BLaER1 (cell line): ENCODE measurements around the gene ADAD2.

ENCODE experiments used
- H3K27ac ChIP-seq: shearing (Covaris generic); formaldehyde crosslinking; 2 replicates; pipeline ENCODE4 v1.8.1; 2022
- H3K27me3 ChIP-seq: shearing (Covaris generic); formaldehyde crosslinking; 2 replicates; pipeline ENCODE4 v1.8.1; 2022
- H3K36me3 ChIP-seq: shearing (Covaris generic); formaldehyde crosslinking; 2 replicates; pipeline ENCODE4 v1.8.1; 2022
- H3K4me1 ChIP-seq: shearing (Covaris generic); formaldehyde crosslinking; 2 replicates; pipeline ENCODE4 v1.8.1; 2022
- H3K4me2 ChIP-seq: shearing (Covaris generic); formaldehyde crosslinking; 2 replicates; pipeline ENCODE4 v1.8.1; 2022
- H3K4me3 ChIP-seq: shearing (Covaris generic); formaldehyde crosslinking; 2 replicates; pipeline ENCODE4 v1.8.1; 2022
- H3K9ac ChIP-seq: shearing (Covaris generic); formaldehyde crosslinking; 2 replicates; pipeline ENCODE4 v1.8.1; 2022
- H3K9me3 ChIP-seq: shearing (Covaris generic); formaldehyde crosslinking; 2 replicates; pipeline ENCODE4 v1.8.1; 2022
- H4K20me1 ChIP-seq: shearing (Covaris generic); formaldehyde crosslinking; 2 replicates; pipeline ENCODE4 v1.8.1; 2022
- Cebpa-rat ChIP-seq: shearing (Covaris generic); IDR thresholded peaks from 2 replicates; pipeline ENCODE4 v1.8.1; 2022

ADAD2 gene

DNA sequence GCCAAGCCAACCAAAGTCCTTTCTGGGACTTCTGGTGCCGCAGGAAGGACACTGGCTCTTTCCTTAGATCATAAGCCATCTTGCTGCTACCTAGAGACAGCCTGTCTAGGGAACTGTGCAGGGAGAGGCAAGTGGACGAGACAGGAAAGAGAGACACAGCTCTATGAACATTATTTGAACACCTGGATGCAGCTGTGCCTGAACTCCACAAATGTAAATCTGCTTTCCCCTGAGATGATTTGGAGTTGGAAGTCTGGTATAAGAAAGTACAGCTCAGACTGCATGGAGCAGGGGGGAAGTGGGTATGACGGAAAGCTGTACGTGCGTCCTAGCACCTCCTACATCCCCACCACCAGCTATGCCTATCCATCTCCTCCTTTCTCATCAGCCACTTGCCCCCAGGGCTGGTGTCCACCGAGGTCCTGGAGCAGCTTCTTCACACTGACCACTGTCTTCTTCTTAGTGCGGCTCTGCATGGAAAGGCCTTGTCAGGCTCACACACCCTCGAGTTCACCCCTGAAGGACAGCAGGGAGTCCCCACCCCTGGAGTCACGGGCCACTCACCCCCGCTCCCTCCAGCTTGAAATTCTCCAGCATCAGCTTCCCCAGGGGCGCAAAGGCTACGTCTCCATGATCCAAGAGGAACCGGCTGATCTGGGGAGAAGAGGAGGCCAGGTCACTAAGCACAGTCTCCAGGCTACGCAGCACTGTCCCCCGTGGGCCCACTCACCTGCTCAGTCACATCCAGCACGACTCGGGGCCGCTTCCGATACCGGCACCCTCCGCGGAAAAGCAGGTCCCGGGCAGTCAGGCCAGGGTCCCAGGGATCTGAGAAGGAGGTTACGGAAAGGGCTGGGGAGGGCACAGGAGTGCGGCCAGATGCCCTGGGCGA lies 8.0 kb upstream of the ADAD2 start:
- Histone ChIP-seq H3K9me3 (no peaks in the 10 kb centered on the region), H3K4me1 (peaks cover 18% of the 10 kb centered on the region), H3K9ac (no peak overlapping the region), H4K20me1 (peaks cover 53% of the 10 kb centered on the region), H3K36me3 (peaks cover 77% of the 10 kb centered on the region), H3K4me3 (no peak overlapping the region), H3K4me2 (no peak overlapping the region), H3K27me3 (no peaks in the 10 kb centered on the region), H3K27ac (no peak overlapping the region)
- TF ChIP-seq Cebpa-rat, result no peak

DNA sequence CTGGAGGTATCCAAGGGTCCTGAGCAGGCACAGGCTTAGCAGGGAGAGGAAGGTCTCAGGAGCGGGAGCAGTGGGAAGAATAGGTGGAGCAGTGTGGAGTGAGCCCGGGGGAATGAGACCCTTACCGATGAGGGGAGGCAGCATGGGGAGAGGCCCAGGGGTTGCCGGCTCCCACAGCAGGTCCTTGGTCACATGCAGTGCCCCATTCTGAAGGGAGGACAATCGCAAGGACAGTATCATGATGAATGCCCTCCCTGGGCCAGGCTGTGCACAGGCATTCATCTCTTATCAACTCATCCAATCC lies 7.4 kb upstream of the ADAD2 start:
- Histone ChIP-seq H3K27me3 (no peaks in the 10 kb centered on the region), H3K27ac (no peak overlapping the region), H3K4me1 (peaks cover 18% of the 10 kb centered on the region), H3K9me3 (no peaks in the 10 kb centered on the region), H4K20me1 (peaks cover 47% of the 10 kb centered on the region), H3K36me3 (peaks cover 71% of the 10 kb centered on the region), H3K4me2 (no peak overlapping the region), H3K4me3 (no peak overlapping the region), H3K9ac (no peak overlapping the region)
- no peak for TF ChIP-seq Cebpa-rat

DNA sequence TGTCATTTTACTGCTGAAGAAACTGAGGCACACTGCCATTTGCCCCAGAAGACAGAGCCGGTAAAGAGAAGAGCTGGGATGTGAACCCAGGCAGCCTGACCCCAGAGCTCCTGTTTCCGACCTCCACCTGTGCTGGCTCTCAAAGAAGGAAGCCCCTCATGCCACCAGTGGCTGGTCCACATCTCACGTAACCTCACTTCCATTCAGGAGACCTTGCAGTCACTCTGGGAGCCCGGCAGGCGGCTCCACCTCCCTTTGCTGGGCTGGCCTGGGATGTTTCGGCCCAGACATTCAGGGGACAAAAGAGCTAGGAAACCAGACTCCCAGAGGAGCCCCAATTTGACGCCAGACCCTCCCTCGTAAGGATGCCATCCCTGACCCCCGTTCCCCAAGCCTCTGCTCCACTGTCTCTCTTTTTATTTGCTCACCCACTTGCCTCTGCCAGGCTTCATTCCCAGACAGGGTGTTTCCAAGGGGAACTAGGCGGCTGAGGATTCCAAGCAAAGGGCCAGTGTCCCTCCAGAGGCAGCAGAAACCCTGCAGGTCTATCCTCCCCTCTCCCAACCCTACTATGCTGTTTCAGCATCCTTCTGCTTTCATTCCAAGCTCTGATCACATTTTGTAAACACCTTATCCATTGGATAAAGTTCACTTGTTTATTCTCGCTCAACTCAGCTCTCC lies 6.9 kb upstream of the ADAD2 start:
- Histone ChIP-seq H3K27ac (no peak overlapping the region), H3K9ac (no peak overlapping the region), H3K4me3 (no peak overlapping the region), H4K20me1 (peaks cover 47% of the 10 kb centered on the region), H3K4me2 (no peak overlapping the region), H3K36me3 (peaks cover 65% of the 10 kb centered on the region), H3K4me1 (peaks cover 18% of the 10 kb centered on the region), H3K27me3 (no peaks in the 10 kb centered on the region), H3K9me3 (no peaks in the 10 kb centered on the region)
- no peak for TF ChIP-seq Cebpa-rat

DNA sequence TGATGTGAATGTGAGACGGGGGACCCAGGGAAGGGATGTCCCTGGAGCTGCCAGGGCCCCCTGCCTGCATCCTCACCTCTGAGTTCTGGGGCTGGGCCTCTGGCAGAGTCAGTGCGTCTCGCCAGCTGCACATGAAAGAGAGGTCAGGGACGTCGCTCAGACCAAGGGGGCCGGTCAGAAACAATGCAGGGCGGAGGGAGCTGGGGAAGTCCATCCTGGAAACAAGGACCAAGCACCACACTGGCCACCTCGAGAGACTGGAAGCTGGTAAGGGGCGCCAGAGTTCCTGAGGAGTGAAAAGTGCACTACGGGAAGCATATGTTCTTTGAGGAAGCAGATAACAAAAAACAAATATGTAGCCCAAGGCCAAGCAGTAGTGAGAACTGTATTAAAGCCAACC lies 6.2 kb upstream of the ADAD2 start:
- H3K36me3 ChIP-seq, result peaks cover 58% of the 10 kb centered on the region
- TF ChIP-seq Cebpa-rat, result no peak
- H3K27ac ChIP-seq, result no peak overlapping the region
- H3K4me3 ChIP-seq, result no peak overlapping the region
- H4K20me1 ChIP-seq, result peaks cover 47% of the 10 kb centered on the region
- peaks cover 18% of the 10 kb centered on the region for H3K4me1 ChIP-seq
- no peaks in the 10 kb centered on the region for H3K9me3 ChIP-seq
- H3K9ac ChIP-seq, result 0 out of 2 replicates have a peak overlapping the region, but pooled peaks have one; percentile 6
- no peak overlapping the region for H3K4me2 ChIP-seq
- H3K27me3 ChIP-seq, result no peaks in the 10 kb centered on the region

DNA sequence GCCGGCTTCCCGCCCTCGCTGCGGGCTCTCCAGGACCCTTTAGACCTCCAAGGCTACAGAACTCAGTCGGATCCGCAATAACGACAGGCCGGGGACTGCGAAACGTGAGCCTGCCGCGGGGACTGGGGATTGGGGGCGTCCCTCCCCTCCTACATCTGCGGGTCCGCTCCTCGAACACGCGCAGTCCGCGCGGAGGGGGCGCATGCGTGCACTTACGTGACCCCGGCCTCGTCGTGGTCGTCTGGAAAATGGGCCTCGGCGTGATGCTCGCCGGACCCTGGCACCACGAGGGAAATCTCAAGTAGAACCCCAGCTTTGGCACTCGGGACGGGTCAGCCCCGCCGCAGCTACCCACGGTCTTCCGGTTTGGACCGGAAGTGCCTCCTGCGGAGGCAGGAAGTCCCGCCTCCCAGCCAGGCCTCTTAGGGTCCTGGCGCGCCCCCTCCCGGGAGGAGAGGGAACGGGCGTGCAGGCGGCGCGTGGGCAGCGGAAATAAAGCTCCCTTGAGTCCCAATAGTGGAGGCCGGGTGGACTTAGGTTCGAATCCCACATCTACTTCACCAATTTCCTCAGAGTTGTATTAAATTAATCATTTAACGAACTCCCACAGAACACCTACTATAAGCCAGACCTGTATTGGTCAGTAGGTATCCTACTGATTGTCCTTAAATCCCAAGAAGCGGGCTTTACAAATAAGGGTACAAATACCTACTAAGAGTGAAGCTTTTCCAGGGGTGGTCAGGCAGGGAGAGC lies 4.1 kb upstream of the ADAD2 start, which contains the start of gene TAF1C:
TSS of gene TAF1C (minus strand) at position 373 of the 753 bp plus-strand sequence. CDS start 2,069 bp downstream, outside the sequence.
- peak within 1 kb of the TSS; percentile 96 for H3K4me2 ChIP-seq
- peaks cover 37% of the 10 kb centered on the region for H3K36me3 ChIP-seq
- H3K4me3 ChIP-seq, result peak within 1 kb of the TSS; percentile 99
- peaks cover 42% of the 10 kb centered on the region for H4K20me1 ChIP-seq
- H3K9ac ChIP-seq, result peak within 1 kb of the TSS; percentile 96
- no peaks in the 10 kb centered on the region for H3K9me3 ChIP-seq
- peaks cover 18% of the 10 kb centered on the region for H3K4me1 ChIP-seq
- no peak for TF ChIP-seq Cebpa-rat
- H3K27me3 ChIP-seq, result no peaks in the 10 kb centered on the region
- H3K27ac ChIP-seq, result peak within 1 kb of the TSS; percentile 89

DNA sequence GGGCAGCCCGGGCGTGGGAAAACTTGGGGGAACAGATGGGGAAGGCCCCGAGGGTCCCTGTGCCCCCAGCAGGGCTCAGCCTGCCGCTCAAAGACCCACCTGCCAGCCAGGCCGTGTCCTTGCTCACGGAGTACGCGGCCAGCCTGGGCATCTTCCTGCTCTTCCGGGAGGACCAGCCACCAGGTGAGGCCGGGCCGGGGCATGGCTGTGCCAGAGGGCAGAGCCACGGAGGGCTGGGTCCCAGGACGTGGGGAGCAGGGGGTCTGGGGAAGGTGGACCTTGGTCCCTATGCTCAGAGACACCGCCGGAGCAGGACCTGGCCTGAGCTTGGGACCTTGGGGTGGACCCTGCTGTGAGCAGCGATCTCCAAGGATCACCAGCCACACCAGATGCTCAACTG lies 509 bp downstream of the ADAD2 start:
- Histone ChIP-seq H3K27ac (no peak overlapping the region), H3K27me3 (no peaks in the 10 kb centered on the region), H3K9ac (no peak overlapping the region), H4K20me1 (no peaks in the 10 kb centered on the region), H3K4me2 (no peak overlapping the region), H3K36me3 (no peaks in the 10 kb centered on the region), H3K4me3 (no peak overlapping the region), H3K9me3 (no peaks in the 10 kb centered on the region), H3K4me1 (peaks cover 37% of the 10 kb centered on the region)
- TF ChIP-seq Cebpa-rat, result no peak

DNA sequence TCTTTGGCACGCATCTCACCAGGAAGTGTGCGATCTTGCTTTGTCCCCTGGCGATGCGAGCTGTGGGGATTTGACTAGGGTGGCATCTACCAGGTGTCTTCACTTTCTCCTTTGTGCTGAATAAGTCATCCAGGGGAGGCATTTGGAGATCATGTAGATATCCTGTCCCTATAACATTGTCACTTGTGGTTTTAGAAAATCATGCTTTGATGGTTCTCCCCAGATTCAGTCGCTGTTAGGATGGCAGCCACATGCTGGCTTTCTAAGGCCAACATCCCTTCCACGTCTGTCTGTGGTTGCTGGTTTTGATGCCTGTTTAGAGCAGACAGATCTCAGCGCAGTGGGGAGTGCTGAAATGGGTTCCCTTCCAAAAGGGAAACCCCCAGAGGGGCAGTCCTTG lies 2.5 kb downstream of the ADAD2 start:
- no peaks in the 10 kb centered on the region for H4K20me1 ChIP-seq
- H3K4me2 ChIP-seq, result peak overlapping the region; percentile 95
- no peaks in the 10 kb centered on the region for H3K27me3 ChIP-seq
- no peak overlapping the region for H3K4me3 ChIP-seq
- no peaks in the 10 kb centered on the region for H3K36me3 ChIP-seq
- peaks cover 53% of the 10 kb centered on the region for H3K4me1 ChIP-seq
- TF ChIP-seq Cebpa-rat, result no peak
- H3K27ac ChIP-seq, result peak overlapping the region; percentile 70
- 0 out of 2 replicates have a peak overlapping the region, but pooled peaks have one; percentile 55 for H3K9ac ChIP-seq
- H3K9me3 ChIP-seq, result no peaks in the 10 kb centered on the region

DNA sequence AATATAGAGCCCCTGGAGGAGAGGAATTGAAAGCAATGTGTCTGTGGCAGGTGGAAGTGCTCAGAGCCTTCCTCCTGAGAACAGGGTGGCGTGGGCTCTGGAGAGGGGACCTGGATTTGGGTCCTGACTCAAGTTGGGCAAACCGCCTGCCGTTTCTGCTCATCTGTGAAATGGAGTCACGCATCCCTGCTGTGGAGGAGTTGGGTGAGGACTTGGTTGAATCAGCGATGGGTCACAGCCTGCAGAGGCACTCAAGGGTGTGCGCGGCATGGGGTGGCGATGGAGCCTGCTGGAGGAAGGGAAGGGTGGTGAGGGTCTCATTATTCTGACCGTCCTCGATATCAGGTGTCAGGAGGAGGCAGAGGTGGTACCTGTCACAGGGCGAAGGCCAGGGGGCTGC lies 3.1 kb downstream of the ADAD2 start:
- Histone ChIP-seq H3K4me2 (peak overlapping the region; percentile 95), H3K27ac (peak overlapping the region; percentile 70), H3K27me3 (no peaks in the 10 kb centered on the region), H3K4me1 (peaks cover 59% of the 10 kb centered on the region), H3K4me3 (peak overlapping the region; percentile 52), H3K9me3 (no peaks in the 10 kb centered on the region), H3K9ac (0 out of 2 replicates have a peak overlapping the region, but pooled peaks have one; percentile 55), H3K36me3 (no peaks in the 10 kb centered on the region), H4K20me1 (no peaks in the 10 kb centered on the region)
- no peak for TF ChIP-seq Cebpa-rat

DNA sequence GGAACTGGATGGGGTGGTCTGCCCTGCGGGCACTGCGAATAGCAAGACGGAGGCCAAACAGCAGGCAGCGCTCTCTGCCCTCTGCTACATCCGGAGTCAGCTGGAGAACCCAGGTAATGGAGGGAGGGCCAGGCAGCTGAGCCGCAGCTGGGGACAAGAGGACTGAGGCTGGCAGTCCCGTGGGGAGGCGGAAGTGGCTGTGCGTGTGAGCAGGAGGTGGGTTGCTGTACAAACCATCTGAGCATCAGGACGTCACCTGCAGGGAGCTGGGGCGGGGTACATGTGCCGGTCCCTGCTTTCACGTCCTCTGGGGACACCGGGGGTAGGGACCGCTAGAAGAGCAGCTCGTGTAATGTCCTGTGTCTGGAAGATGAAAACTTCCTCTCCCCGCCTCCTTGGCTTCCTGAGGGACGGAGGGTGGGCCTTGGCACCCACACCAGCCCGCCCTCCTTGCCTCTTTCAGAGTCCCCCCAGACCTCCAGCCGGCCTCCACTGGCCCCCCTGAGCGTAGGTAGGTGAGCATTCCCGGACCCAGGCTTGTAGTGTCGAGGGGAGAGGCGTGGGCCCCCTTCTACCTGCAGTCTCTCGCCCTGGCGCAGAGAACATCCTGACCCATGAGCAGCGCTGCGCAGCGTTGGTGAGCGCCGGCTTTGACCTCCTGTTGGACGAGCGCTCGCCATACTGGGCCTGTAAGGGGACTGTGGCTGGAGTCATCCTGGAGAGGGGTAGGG lies 3.7 kb downstream of the ADAD2 start:
- Histone ChIP-seq H3K27ac (peak overlapping the region; percentile 70), H3K9me3 (no peaks in the 10 kb centered on the region), H3K4me2 (peak overlapping the region; percentile 95), H3K4me1 (peaks cover 65% of the 10 kb centered on the region), H3K27me3 (no peaks in the 10 kb centered on the region), H4K20me1 (no peaks in the 10 kb centered on the region), H3K9ac (peak overlapping the region; percentile 55), H3K4me3 (peak overlapping the region; percentile 52), H3K36me3 (no peaks in the 10 kb centered on the region)
- no peak for TF ChIP-seq Cebpa-rat
